ENCODE measurements around the gene PAXX.

- TF ChIP-seq CTCF (IDR thresholded peaks at IDR 0.05; ENCODE audit: borderline replicate concordance, extremely low read depth, low read length, poor library complexity, severe bottlenecking) (no peak), EZH2 (IDR thresholded peaks at IDR 0.05; ENCODE audit: borderline replicate concordance, low read depth, low read length, severe bottlenecking) (no peak)
Observed at GRCh38 chr9:136947028-136947891, 45.0 kb upstream of the PAXX start.
